Measurements from ENCODE around the gene KCNK7. TPM values are rescaled to one million over a fixed set of nuclear protein-coding genes. Genes with fewer than 3 reads are reported as not detected.
"Not testable (repeated sequence)": the region's sequence is repeated elsewhere in the genome, so short reads cannot be mapped to it uniquely, and the experiment has no call there.

Gene KCNK7
- total RNA-seq, 1 donor = not detected

DNA sequence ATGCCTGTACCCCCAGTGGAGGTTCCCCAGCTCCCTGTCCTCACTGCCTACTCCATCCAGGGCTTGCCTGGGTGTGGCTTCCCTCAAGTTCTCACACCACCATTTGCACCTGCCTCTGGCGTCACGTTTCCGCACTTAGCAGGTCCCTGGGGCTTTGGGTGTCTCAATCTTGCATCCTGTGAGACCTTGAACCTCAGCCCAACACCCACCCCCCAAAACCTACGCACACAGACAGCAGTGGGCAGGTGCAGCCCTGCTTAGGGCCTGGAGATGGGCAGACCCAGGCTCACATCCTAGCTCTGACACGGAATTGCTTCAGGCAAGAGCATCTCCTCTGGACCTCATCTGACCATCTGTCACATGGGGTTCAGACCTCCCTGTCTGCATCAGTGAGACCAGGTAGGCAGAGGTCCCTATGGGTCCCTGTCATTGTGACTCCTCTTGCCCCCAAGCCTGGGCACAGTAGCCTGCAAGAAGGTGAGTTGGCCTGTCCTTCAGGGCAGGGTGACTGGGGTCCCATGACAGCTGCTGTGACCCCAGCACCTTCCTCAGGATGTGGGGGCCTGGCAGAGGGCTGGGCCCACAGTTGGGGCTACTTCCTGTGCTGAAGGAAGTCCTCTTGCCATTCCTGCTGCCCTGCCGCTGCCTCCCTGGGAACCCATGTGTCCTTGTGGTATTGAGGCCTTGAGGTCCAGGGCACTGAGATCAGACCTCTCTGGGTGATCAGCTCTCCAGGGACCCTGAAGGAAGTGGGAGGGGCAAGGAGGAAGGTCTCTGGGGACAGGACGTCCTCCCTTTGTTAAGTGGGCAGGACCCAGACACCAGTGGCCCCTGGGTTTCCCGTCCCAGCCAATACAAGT, 44.3 kb upstream of the KCNK7 start:
- DNase-seq (ENCODE audit: low read depth) = no peak
- TF ChIP-seq, protein P1, sequence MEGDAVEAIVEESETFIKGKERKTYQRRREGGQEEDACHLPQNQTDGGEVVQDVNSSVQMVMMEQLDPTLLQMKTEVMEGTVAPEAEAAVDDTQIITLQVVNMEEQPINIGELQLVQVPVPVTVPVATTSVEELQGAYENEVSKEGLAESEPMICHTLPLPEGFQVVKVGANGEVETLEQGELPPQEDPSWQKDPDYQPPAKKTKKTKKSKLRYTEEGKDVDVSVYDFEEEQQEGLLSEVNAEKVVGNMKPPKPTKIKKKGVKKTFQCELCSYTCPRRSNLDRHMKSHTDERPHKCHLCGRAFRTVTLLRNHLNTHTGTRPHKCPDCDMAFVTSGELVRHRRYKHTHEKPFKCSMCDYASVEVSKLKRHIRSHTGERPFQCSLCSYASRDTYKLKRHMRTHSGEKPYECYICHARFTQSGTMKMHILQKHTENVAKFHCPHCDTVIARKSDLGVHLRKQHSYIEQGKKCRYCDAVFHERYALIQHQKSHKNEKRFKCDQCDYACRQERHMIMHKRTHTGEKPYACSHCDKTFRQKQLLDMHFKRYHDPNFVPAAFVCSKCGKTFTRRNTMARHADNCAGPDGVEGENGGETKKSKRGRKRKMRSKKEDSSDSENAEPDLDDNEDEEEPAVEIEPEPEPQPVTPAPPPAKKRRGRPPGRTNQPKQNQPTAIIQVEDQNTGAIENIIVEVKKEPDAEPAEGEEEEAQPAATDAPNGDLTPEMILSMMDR (IDR thresholded peaks at IDR 0.05; ENCODE audit: insufficient read depth, low read depth, low read length) = no peak
- H3K4me3 ChIP-seq (ENCODE audit: low read depth, low read length) = no peak overlapping the region

DNA sequence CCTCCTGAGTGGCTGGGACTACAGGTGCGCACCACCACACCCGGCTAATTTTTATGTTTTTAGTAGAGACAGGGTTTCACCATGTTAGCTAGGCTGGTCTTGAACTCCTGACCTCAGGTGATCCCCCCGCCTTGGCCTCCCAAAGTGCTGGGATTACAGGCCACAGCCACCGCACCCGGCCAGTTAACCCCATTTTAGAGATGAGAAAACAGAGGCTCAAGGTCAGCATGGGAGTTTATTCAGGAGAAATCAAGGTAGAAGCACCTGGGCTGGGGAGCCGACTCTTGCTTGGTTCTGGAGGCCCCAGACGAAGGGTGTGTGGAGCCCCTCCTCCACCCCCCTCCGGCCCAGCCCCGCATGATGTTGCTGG, 43.6 kb upstream of the KCNK7 start:
- DNase-seq (ENCODE audit: low read depth); H3K4me3 ChIP-seq (ENCODE audit: low read depth, low read length): not testable (repeated sequence)

DNA sequence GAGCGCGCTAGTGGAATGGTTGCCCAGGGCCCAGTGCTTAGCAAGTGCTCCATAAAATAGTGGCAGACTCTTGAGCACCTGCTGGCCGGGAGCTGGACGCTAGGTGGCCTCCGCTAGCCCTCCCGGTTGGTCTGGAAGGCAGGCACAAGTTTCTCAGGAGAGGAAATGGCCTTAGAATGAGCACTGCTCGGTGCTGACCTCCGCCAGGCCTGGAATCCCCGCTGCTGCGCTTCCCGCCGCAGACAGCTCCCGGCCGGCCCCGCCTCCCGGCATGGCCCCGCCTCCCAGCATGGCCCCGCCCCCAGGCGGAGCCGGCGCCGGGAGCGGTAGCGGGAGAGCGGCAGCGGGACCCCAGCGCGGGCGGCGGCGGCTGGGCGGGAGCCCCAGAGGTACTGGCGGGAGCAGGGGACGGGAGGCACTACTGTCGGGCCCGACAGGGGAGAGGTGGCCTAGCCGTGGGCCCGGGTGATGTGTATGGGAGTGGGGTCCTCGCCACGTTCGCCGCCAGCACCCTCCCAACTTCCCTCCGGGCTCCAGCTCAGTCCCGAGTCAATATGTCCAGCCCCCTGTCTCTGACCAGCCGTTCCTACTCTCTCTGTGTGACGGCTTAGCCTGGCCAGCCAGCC, 42.3 kb upstream of the KCNK7 start, which contains the start of gene SIPA1:
SIPA1 (plus strand) TSS at position 308 of the 626 bp plus-strand sequence. CDS start 2,821 bp downstream, outside the sequence.
- TF ChIP-seq, protein P1 (IDR thresholded peaks at IDR 0.05; ENCODE audit: insufficient read depth, low read depth, low read length) = peak; percentile 70
- peak; percentile 94 for DNase-seq (ENCODE audit: low read depth)
- peak within 1 kb of the TSS; percentile 82 for H3K4me3 ChIP-seq (ENCODE audit: low read depth, low read length)

DNA sequence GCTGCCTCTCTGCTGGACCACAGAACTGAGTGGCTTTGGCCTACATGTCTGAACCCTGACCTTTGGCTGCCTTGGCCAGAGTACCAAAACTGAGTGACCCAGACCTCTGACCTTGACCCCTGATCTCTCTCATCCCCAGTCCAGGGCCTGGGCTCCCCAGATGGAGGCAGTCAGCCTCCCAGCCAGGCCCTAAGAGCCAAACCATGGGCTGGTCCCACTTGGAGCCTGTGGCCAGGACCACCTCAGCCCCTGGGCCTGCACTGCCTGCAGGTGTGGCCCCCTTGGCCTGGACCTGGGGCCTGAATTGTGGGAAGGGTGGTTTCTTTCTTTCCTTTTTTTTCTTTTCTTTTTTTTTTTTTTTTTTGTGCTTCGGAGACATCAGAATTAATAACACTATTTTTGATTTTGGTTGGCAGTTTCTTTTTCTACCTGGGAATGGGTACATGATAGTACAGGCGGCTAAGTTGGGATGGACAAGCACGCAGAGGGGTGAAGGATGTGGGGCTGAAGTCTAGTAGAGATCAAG, 41.5 kb upstream of the KCNK7 start:
- H3K4me3 ChIP-seq (ENCODE audit: low read depth, low read length) = no peak overlapping the region
- TF ChIP-seq, protein P1 (IDR thresholded peaks at IDR 0.05; ENCODE audit: insufficient read depth, low read depth, low read length) = no peak
- DNase-seq (ENCODE audit: low read depth) = no peak

DNA sequence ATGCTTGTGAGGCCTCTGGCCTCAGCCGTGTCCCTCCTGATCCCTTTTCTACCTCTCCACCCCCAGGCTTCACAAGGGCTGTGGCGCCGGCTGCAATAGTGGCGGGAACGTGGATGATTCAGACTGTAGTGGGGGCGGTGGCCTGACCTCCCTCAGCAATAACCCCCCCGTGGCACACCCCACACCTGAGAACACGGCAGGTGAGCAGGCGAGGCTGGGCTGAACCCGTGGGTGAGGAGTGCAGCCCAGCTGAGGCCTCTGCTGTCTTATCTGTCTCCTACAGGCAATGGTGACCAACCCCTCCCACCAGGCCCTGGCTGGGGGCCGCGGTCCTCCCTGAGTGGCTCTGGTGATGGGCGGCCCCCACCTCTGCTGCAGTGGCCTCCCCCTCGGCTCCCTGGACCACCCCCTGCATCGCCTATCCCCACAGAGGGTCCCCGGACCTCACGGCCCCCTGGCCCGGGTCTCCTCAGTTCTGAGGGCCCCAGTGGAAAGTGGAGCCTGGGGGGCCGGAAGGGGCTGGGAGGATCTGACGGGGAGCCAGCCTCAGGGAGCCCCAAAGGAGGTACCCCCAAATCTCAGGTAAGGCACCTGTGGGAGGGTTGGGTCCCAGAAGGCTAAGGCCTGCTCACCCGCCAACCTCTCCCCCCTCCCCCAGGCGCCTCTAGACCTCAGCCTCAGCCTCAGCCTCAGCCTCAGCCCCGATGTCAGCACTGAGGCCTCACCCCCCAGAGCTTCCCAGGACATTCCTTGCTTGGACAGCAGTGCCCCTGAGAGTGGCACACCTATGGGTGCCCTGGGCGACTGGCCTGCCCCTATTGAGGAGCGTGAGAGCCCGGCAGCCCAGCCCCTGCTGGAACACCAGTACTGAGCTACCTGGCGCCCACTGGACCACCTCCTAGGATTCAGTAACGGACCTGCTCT, 40.8 kb upstream of the KCNK7 start:
- TF ChIP-seq, protein P1 (IDR thresholded peaks at IDR 0.05; ENCODE audit: insufficient read depth, low read depth, low read length) = no peak
- H3K4me3 ChIP-seq (ENCODE audit: low read depth, low read length) = no peak overlapping the region
- DNase-seq (ENCODE audit: low read depth) = no peak

DNA sequence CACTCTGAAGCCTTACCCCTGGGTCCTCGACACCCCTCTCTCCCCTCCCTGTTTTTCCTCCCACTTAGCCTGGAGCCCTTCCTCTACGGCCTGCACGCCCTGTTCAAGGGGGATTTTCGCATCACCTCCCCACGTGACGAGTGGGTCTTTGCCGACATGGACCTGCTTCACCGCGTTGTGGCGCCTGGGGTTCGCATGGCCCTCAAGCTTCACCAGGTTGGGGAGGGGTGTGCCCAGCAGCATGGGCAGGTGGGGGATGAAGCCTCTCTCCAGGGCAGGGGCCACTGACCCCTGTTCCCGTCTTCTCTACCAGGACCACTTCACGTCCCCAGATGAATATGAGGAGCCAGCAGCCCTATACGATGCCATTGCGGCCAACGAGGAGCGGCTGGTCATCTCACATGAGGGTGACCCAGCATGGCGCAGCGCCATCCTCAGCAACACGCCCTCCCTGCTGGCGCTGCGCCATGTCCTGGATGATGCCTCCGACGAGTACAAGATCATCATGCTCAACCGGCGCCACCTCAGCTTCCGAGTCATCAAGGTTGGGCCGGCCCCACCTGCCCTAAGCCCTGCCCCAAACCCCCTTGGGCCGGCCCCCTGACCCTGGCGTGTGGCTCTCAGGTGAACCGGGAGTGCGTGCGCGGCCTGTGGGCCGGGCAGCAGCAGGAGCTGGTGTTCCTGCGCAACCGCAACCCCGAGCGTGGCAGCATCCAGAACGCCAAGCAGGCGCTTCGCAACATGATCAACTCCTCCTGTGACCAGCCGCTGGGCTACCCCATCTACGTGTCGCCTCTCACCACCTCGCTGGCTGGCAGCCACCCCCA, 39.5 kb upstream of the KCNK7 start:
- no peak overlapping the region for H3K4me3 ChIP-seq (ENCODE audit: low read depth, low read length)
- no peak for DNase-seq (ENCODE audit: low read depth)
- TF ChIP-seq, protein P1 (IDR thresholded peaks at IDR 0.05; ENCODE audit: insufficient read depth, low read depth, low read length) = no peak
